Thyroid gland (tissue), 4 donors: Measurements from ENCODE around the gene GLRA3.

Source experiments
- POLR2A ChIP-seq, 2 donors: fragments of 450-650 bp; IDR thresholded peaks; one replicate each; pipeline ENCODE4 v1.6.1; 2017; ENCODE audit warnings: antibody characterized with exemption in 2 of 2, mild to moderate bottlenecking in 2 of 2, moderate library complexity in 1 of 2
- TF ChIP-seq, protein P1 (sequence below), 6 experiments: fragments of 200-600 bp in 3 of 6; fragments of 450-650 bp in 3 of 6; sonication (generic) in 3 of 6; IDR thresholded peaks; one replicate each; pipeline ENCODE4 v1.5.1; 2016 to 2019; ENCODE audit warnings: antibody characterized with exemption in 6 of 6, mild to moderate bottlenecking in 2 of 6, inconsistent platforms in 1 of 6, moderate library complexity in 1 of 6

DNA sequence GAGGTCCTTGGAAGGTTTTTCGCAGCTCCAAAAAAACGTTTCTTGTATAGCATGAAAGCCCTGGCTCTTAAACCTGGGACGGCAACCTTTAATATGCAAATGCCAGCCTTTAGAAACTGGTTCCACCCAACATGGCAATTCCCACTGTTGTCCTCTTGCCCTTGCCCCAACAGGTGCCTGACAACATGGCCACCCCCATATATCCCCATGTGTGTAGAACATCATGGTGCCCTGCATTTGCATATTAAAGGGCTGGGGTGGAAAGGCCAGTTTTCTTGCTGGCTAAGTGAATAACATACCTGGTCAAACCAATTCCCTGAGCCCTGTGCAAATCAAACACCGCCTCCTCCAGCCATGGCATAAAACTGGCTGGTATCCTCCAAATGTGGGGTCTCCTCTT is 26.0 kb upstream of the GLRA3 start:
- TF ChIP-seq, protein P1, sequence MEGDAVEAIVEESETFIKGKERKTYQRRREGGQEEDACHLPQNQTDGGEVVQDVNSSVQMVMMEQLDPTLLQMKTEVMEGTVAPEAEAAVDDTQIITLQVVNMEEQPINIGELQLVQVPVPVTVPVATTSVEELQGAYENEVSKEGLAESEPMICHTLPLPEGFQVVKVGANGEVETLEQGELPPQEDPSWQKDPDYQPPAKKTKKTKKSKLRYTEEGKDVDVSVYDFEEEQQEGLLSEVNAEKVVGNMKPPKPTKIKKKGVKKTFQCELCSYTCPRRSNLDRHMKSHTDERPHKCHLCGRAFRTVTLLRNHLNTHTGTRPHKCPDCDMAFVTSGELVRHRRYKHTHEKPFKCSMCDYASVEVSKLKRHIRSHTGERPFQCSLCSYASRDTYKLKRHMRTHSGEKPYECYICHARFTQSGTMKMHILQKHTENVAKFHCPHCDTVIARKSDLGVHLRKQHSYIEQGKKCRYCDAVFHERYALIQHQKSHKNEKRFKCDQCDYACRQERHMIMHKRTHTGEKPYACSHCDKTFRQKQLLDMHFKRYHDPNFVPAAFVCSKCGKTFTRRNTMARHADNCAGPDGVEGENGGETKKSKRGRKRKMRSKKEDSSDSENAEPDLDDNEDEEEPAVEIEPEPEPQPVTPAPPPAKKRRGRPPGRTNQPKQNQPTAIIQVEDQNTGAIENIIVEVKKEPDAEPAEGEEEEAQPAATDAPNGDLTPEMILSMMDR (IDR thresholded peaks at IDR 0.05) = no peak
- TF ChIP-seq POLR2A (IDR thresholded peaks at IDR 0.05) = no peak
